Subcutaneous abdominal adipose tissue (tissue), 5 donors: ENCODE data around the gene CAND2.
A peak's percentile ranks its signal among the peaks of the same experiment; 100 is the strongest.

ENCODE experiments used
- H3K27ac ChIP-seq: one replicate; pipeline ENCODE4 v1.7.0; 2013; ENCODE audit warnings: low read depth, mild to moderate bottlenecking, inconsistent platforms, low read length, moderate library complexity
- H3K27me3 ChIP-seq, 5 donors: one replicate each; pipeline ENCODE4 v1.7.0; 2013; ENCODE audit warnings: low read length in 5 of 5, inconsistent platforms in 1 of 5; ENCODE audit not compliant: control insufficient read depth in 5 of 5, insufficient read depth in 4 of 5
- H3K36me3 ChIP-seq, 5 donors: one replicate each; pipeline ENCODE4 v1.7.0; 2013; ENCODE audit warnings: low read length in 5 of 5; ENCODE audit not compliant: control insufficient read depth in 5 of 5, insufficient read depth in 5 of 5
- H3K4me1 ChIP-seq, 5 donors: one replicate each; pipeline ENCODE4 v1.7.0; 2013; ENCODE audit warnings: low read length in 5 of 5, mild to moderate bottlenecking in 3 of 5, moderate library complexity in 1 of 5; ENCODE audit not compliant: control insufficient read depth in 5 of 5, insufficient read depth in 5 of 5
- H3K4me3 ChIP-seq, 5 donors: one replicate each; pipeline ENCODE4 v1.7.0; 2013; ENCODE audit warnings: low read length in 5 of 5, low read depth in 1 of 5
- H3K9ac ChIP-seq, 5 donors: one replicate each; pipeline ENCODE4 v1.7.0; 2013; ENCODE audit warnings: low read length in 5 of 5, mild to moderate bottlenecking in 4 of 5, moderate library complexity in 3 of 5
- H3K9me3 ChIP-seq, 5 donors: one replicate each; pipeline ENCODE4 v1.7.0; 2013; ENCODE audit warnings: low read length in 5 of 5; ENCODE audit not compliant: control insufficient read depth in 5 of 5
- donor health status: healthy.
- donor health status: healthy.
- donor health status: healthy.
- donor health status: healthy.
- donor health status: healthy.

CAND2 gene

GRCh38 chr3:12803371-12803770, 6.9 kb downstream of the CAND2 start:
- Histone ChIP-seq H3K36me3 (peaks cover 0 to 10% (median 5%) of the 10 kb centered on the region in 5 donors), H3K9ac (no peak overlapping the region), H3K27ac (no peak overlapping the region)

GRCh38 chr3:12807066-12807465, 10.6 kb downstream of the CAND2 start:
- H3K27ac ChIP-seq = no peak overlapping the region
- H3K27me3 ChIP-seq = no peaks in the 10 kb centered on the region
- no peak overlapping the region for H3K4me3 ChIP-seq
- no peak overlapping the region for H3K9ac ChIP-seq
- peaks cover 0 to 15% (median 13%) of the 10 kb centered on the region in 5 donors for H3K4me1 ChIP-seq
- H3K9me3 ChIP-seq = no peaks in the 10 kb centered on the region
- peaks cover 0 to 10% (median 5%) of the 10 kb centered on the region in 5 donors for H3K36me3 ChIP-seq

More at GRCh38 chr3:12803371-12803770, 6.9 kb downstream of the CAND2 start:
- no peaks in the 10 kb centered on the region for H3K4me1 ChIP-seq
- no peaks in the 10 kb centered on the region for H3K9me3 ChIP-seq
- no peaks in the 10 kb centered on the region for H3K27me3 ChIP-seq
- no peak overlapping the region for H3K4me3 ChIP-seq

- Histone ChIP-seq H3K9me3 (no peaks in the 10 kb centered on the region), H3K36me3 (peaks cover 0 to 10% (median 5%) of the 10 kb centered on the region in 5 donors), H3K4me3 (no peak overlapping the region), H3K9ac (no peak overlapping the region), H3K4me1 (peaks cover 0 to 15% (median 13%) of the 10 kb centered on the region in 5 donors), H3K27ac (no peak overlapping the region), H3K27me3 (no peaks in the 10 kb centered on the region)
These were observed 11.3 kb downstream of the CAND2 start for GRCh38 chr3:12807601-12808359.

GRCh38 chr3:12808587-12808986, 12.1 kb downstream of the CAND2 start:
- no peak overlapping the region for H3K9ac ChIP-seq
- no peaks in the 10 kb centered on the region for H3K27me3 ChIP-seq
- no peaks in the 10 kb centered on the region for H3K9me3 ChIP-seq
- H3K36me3 ChIP-seq = peaks cover 0 to 6% (median 2%) of the 10 kb centered on the region in 5 donors
- no peak overlapping the region for H3K27ac ChIP-seq
- H3K4me1 ChIP-seq = peaks cover 0 to 15% (median 13%) of the 10 kb centered on the region in 5 donors
- no peak overlapping the region for H3K4me3 ChIP-seq

GRCh38 chr3:12809001-12809400, 12.5 kb downstream of the CAND2 start:
- H3K27ac ChIP-seq = no peak overlapping the region
- peak overlapping the region in 1 of 5 donors; percentile 81 for H3K9ac ChIP-seq
- H3K9me3 ChIP-seq = no peaks in the 10 kb centered on the region
- peaks cover 0 to 3% (median 2%) of the 10 kb centered on the region in 5 donors for H3K36me3 ChIP-seq
- H3K4me3 ChIP-seq = no peak overlapping the region
- H3K27me3 ChIP-seq = no peaks in the 10 kb centered on the region
- H3K4me1 ChIP-seq = peaks cover 0 to 15% (median 13%) of the 10 kb centered on the region in 5 donors

GRCh38 chr3:12809435-12809834, 13.0 kb downstream of the CAND2 start:
- H3K9ac ChIP-seq = peak overlapping the region in 4 of 5 donors; percentile 61 to 81 (median 70)
- peak overlapping the region; percentile 20 to 73 (median 70) for H3K4me3 ChIP-seq
- peaks cover 0 to 15% (median 13%) of the 10 kb centered on the region in 5 donors for H3K4me1 ChIP-seq
- H3K27me3 ChIP-seq = no peaks in the 10 kb centered on the region
- no peak overlapping the region for H3K27ac ChIP-seq
- H3K9me3 ChIP-seq = no peaks in the 10 kb centered on the region
- peaks cover 0 to 4% (median 2%) of the 10 kb centered on the region in 5 donors for H3K36me3 ChIP-seq

- H3K27ac ChIP-seq = peak overlapping the region; percentile 16
- peaks cover 0 to 15% (median 13%) of the 10 kb centered on the region in 5 donors for H3K4me1 ChIP-seq
- H3K27me3 ChIP-seq = no peaks in the 10 kb centered on the region
- H3K4me3 ChIP-seq = peak overlapping the region; percentile 32 to 73 (median 70)
- H3K36me3 ChIP-seq = peaks cover 0 to 7% (median 0%) of the 10 kb centered on the region in 5 donors
- no peaks in the 10 kb centered on the region for H3K9me3 ChIP-seq
- H3K9ac ChIP-seq = peak overlapping the region in 4 of 5 donors; percentile 61 to 81 (median 70)
These were observed 13.7 kb downstream of the CAND2 start for GRCh38 chr3:12810013-12810780.

GRCh38 chr3:12810961-12811360, 14.5 kb downstream of the CAND2 start:
- peak overlapping the region in 1 of 5 donors; percentile 73 for H3K4me3 ChIP-seq
- no peaks in the 10 kb centered on the region for H3K27me3 ChIP-seq
- H3K4me1 ChIP-seq = peaks cover 0 to 15% (median 13%) of the 10 kb centered on the region in 5 donors
- peaks cover 0 to 13% (median 3%) of the 10 kb centered on the region in 5 donors for H3K36me3 ChIP-seq
- H3K9ac ChIP-seq = peak overlapping the region in 2 of 5 donors; percentile 0 to 8
- peak overlapping the region; percentile 16 for H3K27ac ChIP-seq
- H3K9me3 ChIP-seq = no peaks in the 10 kb centered on the region

GRCh38 chr3:12812812-12813211, 16.3 kb downstream of the CAND2 start:
- Histone ChIP-seq H3K27me3 (no peaks in the 10 kb centered on the region), H3K4me1 (peaks cover 0 to 15% (median 13%) of the 10 kb centered on the region in 5 donors), H3K9ac (no peak overlapping the region), H3K4me3 (no peak overlapping the region), H3K36me3 (peaks cover 0 to 32% (median 21%) of the 10 kb centered on the region in 5 donors), H3K9me3 (no peaks in the 10 kb centered on the region), H3K27ac (no peak overlapping the region)

GRCh38 chr3:12813967-12814366, 17.5 kb downstream of the CAND2 start:
- Histone ChIP-seq H3K9me3 (no peaks in the 10 kb centered on the region), H3K36me3 (peaks cover 0 to 33% (median 21%) of the 10 kb centered on the region in 5 donors), H3K9ac (no peak overlapping the region), H3K27ac (no peak overlapping the region), H3K4me1 (peaks cover 0 to 15% (median 13%) of the 10 kb centered on the region in 5 donors), H3K4me3 (no peak overlapping the region), H3K27me3 (no peaks in the 10 kb centered on the region)
